Loucy (cell line): ENCODE data around the gene FRMD4A.

Experiments
- H2AFZ ChIP-seq: fragments of 200-600 bp; sonication (generic); 2 replicates; pipeline ENCODE4 v1.6.0; 2016; ENCODE audit warnings: antibody characterized with exemption, mild to moderate bottlenecking, low read length, moderate library complexity
- H3F3A ChIP-seq: fragments of 200-600 bp; 2 replicates; pipeline ENCODE4 v1.6.0; 2016; ENCODE audit warnings: antibody characterized with exemption, low read depth, mild to moderate bottlenecking
- H3K27me3 ChIP-seq: fragments of 200-600 bp; sonication (generic); 2 replicates; pipeline ENCODE4 v1.6.1; 2014; ENCODE audit warnings: low read length, mild to moderate bottlenecking; ENCODE audit not compliant: insufficient read depth, poor library complexity, severe bottlenecking
- H3K36me3 ChIP-seq: fragments of 200-600 bp; sonication (generic); 2 replicates; pipeline ENCODE4 v1.6.1; 2016; ENCODE audit warnings: low read length; ENCODE audit not compliant: insufficient read depth
- H3K4me1 ChIP-seq: fragments of 200-600 bp; sonication (generic); 2 replicates; pipeline ENCODE4 v1.5.1; 2014; ENCODE audit warnings: low read length, mild to moderate bottlenecking; ENCODE audit not compliant: insufficient read depth, poor library complexity, severe bottlenecking
- H3K4me2 ChIP-seq: fragments of 200-600 bp; sonication (generic); 2 replicates; pipeline ENCODE4 v1.6.0; 2014; ENCODE audit warnings: antibody characterized with exemption, low read length, low read depth, mild to moderate bottlenecking; ENCODE audit not compliant: poor library complexity, severe bottlenecking
- H3K4me3 ChIP-seq: fragments of 200-600 bp; sonication (generic); 2 replicates; pipeline ENCODE4 v1.5.1; 2014; ENCODE audit warnings: low read length, mild to moderate bottlenecking, mixed read lengths; ENCODE audit not compliant: poor library complexity, severe bottlenecking
- H3K79me2 ChIP-seq: fragments of 200-600 bp; sonication (generic); 2 replicates; pipeline ENCODE4 v1.6.1; 2014; ENCODE audit warnings: low read length; ENCODE audit not compliant: insufficient read depth
- H3K9ac ChIP-seq: fragments of 200-600 bp; sonication (generic); 2 replicates; pipeline ENCODE4 v1.6.0; 2014; ENCODE audit warnings: mild to moderate bottlenecking, low read depth, low read length, moderate library complexity; ENCODE audit not compliant: poor library complexity, severe bottlenecking
- H3K9me2 ChIP-seq: fragments of 200-600 bp; sonication (generic); replicated peaks from 2 replicates; pipeline ENCODE4 v1.6.1; 2016; ENCODE audit warnings: low read depth, low read length, mixed read lengths
- H3K9me3 ChIP-seq: fragments of 200-600 bp; sonication (generic); 2 replicates; pipeline ENCODE4 v1.6.1; 2014; ENCODE audit warnings: mild to moderate bottlenecking, antibody characterized with exemption, low read length, low read depth; ENCODE audit not compliant: insufficient read depth
- H4K20me1 ChIP-seq: fragments of 200-600 bp; sonication (generic); 2 replicates; pipeline ENCODE4 v1.6.0; 2014; ENCODE audit warnings: antibody characterized with exemption, low read length, mild to moderate bottlenecking; ENCODE audit not compliant: insufficient read depth, poor library complexity, severe bottlenecking
- CTCF ChIP-seq: fragments of 200-600 bp; sonication (generic); conservative IDR thresholded peaks from 2 replicates; pipeline ENCODE4 v1.5.1; 2014; ENCODE audit warnings: mild to moderate bottlenecking, antibody characterized with exemption, low read length
- EZH2phosphoT487 ChIP-seq: fragments of 200-600 bp; IDR thresholded peaks from 2 replicates; pipeline ENCODE4 v1.6.1; 2018; ENCODE audit warnings: antibody characterized with exemption, mild to moderate bottlenecking, moderate library complexity, borderline replicate concordance

FRMD4A gene

DNA sequence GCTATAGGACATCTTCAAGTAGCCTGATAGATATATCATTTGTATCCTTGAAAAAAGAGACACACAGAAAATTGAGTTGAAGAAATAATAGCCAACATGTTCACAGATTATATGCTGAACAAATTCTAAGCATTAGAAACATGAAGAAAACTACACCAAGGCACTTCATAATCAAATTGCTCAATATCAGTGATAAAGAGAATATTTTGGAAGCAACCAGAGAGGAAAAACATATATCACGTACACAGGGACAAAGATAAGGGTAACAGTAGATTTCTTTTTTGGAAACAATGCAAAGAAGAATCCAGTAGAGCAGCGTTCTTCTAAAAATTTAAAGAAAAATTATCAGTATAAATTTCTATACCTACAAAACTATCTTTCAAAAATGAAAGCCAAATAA, 6.0 kb upstream of the FRMD4A start:
- TF ChIP-seq EZH2phosphoT487 (no peak), CTCF (no peak)
- H3K36me3 ChIP-seq: no peaks in the 10 kb centered on the region
- no peak overlapping the region for H3K9ac ChIP-seq
- H3K9me2 ChIP-seq: no peaks in the 10 kb centered on the region
- no peaks in the 10 kb centered on the region for H3F3A ChIP-seq
- H3K27me3 ChIP-seq: no peaks in the 10 kb centered on the region
- H3K4me1 ChIP-seq: peaks cover 3% of the 10 kb centered on the region
- no peak overlapping the region for H3K4me2 ChIP-seq
- no peaks in the 10 kb centered on the region for H4K20me1 ChIP-seq
- H3K79me2 ChIP-seq: no peaks in the 10 kb centered on the region
- no peak overlapping the region for H3K4me3 ChIP-seq
- H2AFZ ChIP-seq: no peak overlapping the region
- no peaks in the 10 kb centered on the region for H3K9me3 ChIP-seq

DNA sequence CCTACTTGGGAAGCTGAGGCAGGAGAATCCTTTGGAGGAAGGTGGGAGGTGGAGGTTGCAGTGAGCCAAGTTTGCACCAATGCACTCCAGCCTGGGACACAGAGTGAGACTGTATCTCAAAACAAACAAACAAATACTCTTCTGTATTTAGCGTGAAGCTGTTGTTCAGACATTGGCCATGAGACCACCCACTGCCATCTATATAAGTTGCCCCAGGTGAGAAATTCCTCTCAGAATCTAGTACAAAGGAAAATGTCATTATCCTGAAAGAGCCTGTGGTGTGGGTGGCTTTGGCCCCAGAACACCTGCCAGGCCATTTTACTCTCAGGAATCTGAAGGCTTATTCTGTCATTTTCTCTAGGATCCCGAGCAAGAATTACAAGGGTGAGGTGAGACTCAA, 4.0 kb upstream of the FRMD4A start:
- H2AFZ ChIP-seq: no peak overlapping the region
- no peaks in the 10 kb centered on the region for H3F3A ChIP-seq
- no peaks in the 10 kb centered on the region for H3K79me2 ChIP-seq
- H3K9ac ChIP-seq: no peak overlapping the region
- H3K4me1 ChIP-seq: peaks cover 8% of the 10 kb centered on the region
- H3K9me2 ChIP-seq: no peaks in the 10 kb centered on the region
- H3K27me3 ChIP-seq: no peaks in the 10 kb centered on the region
- H3K9me3 ChIP-seq: no peaks in the 10 kb centered on the region
- H4K20me1 ChIP-seq: no peaks in the 10 kb centered on the region
- H3K4me3 ChIP-seq: no peak overlapping the region
- H3K4me2 ChIP-seq: no peak overlapping the region
- H3K36me3 ChIP-seq: no peaks in the 10 kb centered on the region
- no peak for TF ChIP-seq EZH2phosphoT487
- no peak for TF ChIP-seq CTCF

- no peaks in the 10 kb centered on the region for H3K27me3 ChIP-seq
- H3K9me2 ChIP-seq: no peaks in the 10 kb centered on the region
- H3K4me2 ChIP-seq: no peak overlapping the region
- no peaks in the 10 kb centered on the region for H3K9me3 ChIP-seq
- TF ChIP-seq CTCF (no peak), EZH2phosphoT487 (no peak)
- H3K79me2 ChIP-seq: no peaks in the 10 kb centered on the region
- H2AFZ ChIP-seq: no peak overlapping the region
- H3K9ac ChIP-seq: no peak overlapping the region
- no peak overlapping the region for H3K4me3 ChIP-seq
- no peaks in the 10 kb centered on the region for H4K20me1 ChIP-seq
- peaks cover 19% of the 10 kb centered on the region for H3K4me1 ChIP-seq
- H3F3A ChIP-seq: no peaks in the 10 kb centered on the region
- no peaks in the 10 kb centered on the region for H3K36me3 ChIP-seq
Observed at GRCh38 chr10:14333606-14334005, 2.9 kb upstream of the FRMD4A start.
